GM23338 (cell line): ENCODE data around the gene TPM2. TPM values are rescaled to one million over a fixed set of nuclear protein-coding genes. Genes with fewer than 3 reads are reported as not detected.
A peak's percentile ranks its signal among the peaks of the same experiment; 100 is the strongest.

ENCODE experiments used
- ATAC-seq: fragments of 200-7000 bp; cut with Tn5 transposase; 3 replicates; pipeline ENCODE4 v1.9.1; 2020
- DNase-seq: peaks from one replicate; pipeline ENCODE4 v3.0.0-alpha.2; 2015; ENCODE audit warnings: low spot score
- H2AFZ ChIP-seq: fragments of 200-600 bp; sonication (generic); 2 replicates; pipeline ENCODE4 v1.8.0; 2016; ENCODE audit warnings: antibody characterized with exemption, mild to moderate bottlenecking, moderate library complexity
- H3F3A ChIP-seq: fragments of 200-600 bp; sonication (generic); replicated peaks from 2 replicates; pipeline ENCODE4 v1.8.0; 2017; ENCODE audit warnings: antibody characterized with exemption, mixed run types, low read depth
- H3K27ac ChIP-seq: fragments of 200-600 bp; sonication (generic); 2 replicates; pipeline ENCODE4 v1.6.1; 2016; ENCODE audit warnings: low read depth
- H3K27me3 ChIP-seq: fragments of 200-600 bp; sonication (generic); 2 replicates; pipeline ENCODE4 v1.8.0; 2016; ENCODE audit warnings: mild to moderate bottlenecking, mixed run types, moderate library complexity; ENCODE audit not compliant: insufficient read depth
- H3K36me3 ChIP-seq: fragments of 200-600 bp; sonication (generic); 2 replicates; pipeline ENCODE4 v1.8.0; 2016; ENCODE audit warnings: mild to moderate bottlenecking; ENCODE audit not compliant: insufficient read depth
- H3K4me1 ChIP-seq: fragments of 200-600 bp; sonication (generic); 2 replicates; pipeline ENCODE4 v1.8.0; 2016; ENCODE audit warnings: mild to moderate bottlenecking, moderate library complexity; ENCODE audit not compliant: insufficient read depth
- H3K4me2 ChIP-seq: fragments of 200-600 bp; sonication (generic); 2 replicates; pipeline ENCODE4 v1.7.1; 2017; ENCODE audit warnings: mixed run types
- H3K4me3 ChIP-seq: fragments of 200-600 bp; sonication (generic); 2 replicates; pipeline ENCODE4 v1.6.1; 2016; ENCODE audit warnings: mixed run types
- H3K79me2 ChIP-seq: fragments of 200-600 bp; sonication (generic); replicated peaks from 2 replicates; pipeline ENCODE4 v1.8.0; 2017; ENCODE audit warnings: mild to moderate bottlenecking; ENCODE audit not compliant: insufficient read depth
- H3K9me2 ChIP-seq: fragments of 200-600 bp; sonication (generic); 2 replicates; pipeline ENCODE4 v1.8.0; 2017; ENCODE audit not compliant: insufficient read depth
- H4K20me1 ChIP-seq: fragments of 200-600 bp; sonication (generic); replicated peaks from 2 replicates; pipeline ENCODE4 v1.8.0; 2017; ENCODE audit warnings: mild to moderate bottlenecking; ENCODE audit not compliant: insufficient read depth
- H3K27ac Mint-ChIP-seq: 2 replicates; pipeline ENCODE4 v1.8.0; 2020; ENCODE audit warnings: inconsistent platforms, mild to moderate bottlenecking, moderate library complexity, mixed read lengths
- H3K27me3 Mint-ChIP-seq: 3 replicates; pipeline ENCODE4 v1.8.0; 2022; ENCODE audit warnings: low read depth, mild to moderate bottlenecking, moderate library complexity, mixed read lengths, inconsistent platforms; ENCODE audit not compliant: insufficient read depth, poor library complexity
- H3K36me3 Mint-ChIP-seq: 3 replicates; pipeline ENCODE4 v1.8.0; 2021; ENCODE audit warnings: low read depth, mild to moderate bottlenecking, inconsistent platforms, moderate library complexity, mixed read lengths
- H3K4me1 Mint-ChIP-seq: 3 replicates; pipeline ENCODE4 v1.8.0; 2020; ENCODE audit warnings: mild to moderate bottlenecking, inconsistent platforms, mixed read lengths
- H3K4me3 Mint-ChIP-seq: 3 replicates; pipeline ENCODE4 v1.8.0; 2021; ENCODE audit warnings: moderate library complexity, mild to moderate bottlenecking, inconsistent platforms, mixed read lengths
- H3K9me3 Mint-ChIP-seq: 3 replicates; pipeline ENCODE4 v1.8.0; 2020; ENCODE audit warnings: moderate library complexity, mild to moderate bottlenecking, inconsistent platforms, mixed read lengths
- CREB1 ChIP-seq: fragments of 250-450 bp; sonication (Bioruptor Pico); IDR thresholded peaks from 2 replicates; pipeline ENCODE4 v1.5.0; 2020; ENCODE audit warnings: low read depth, mild to moderate bottlenecking, moderate library complexity
- EZH2 ChIP-seq: fragments of 200-600 bp; sonication (generic); IDR thresholded peaks from one replicate; pipeline ENCODE4 v1.8.0; 2017; ENCODE audit warnings: antibody characterized with exemption, mild to moderate bottlenecking, low read depth; ENCODE audit not compliant: unreplicated experiment
- EZH2phosphoT487 ChIP-seq: fragments of 200-600 bp; sonication (generic); IDR thresholded peaks from one replicate; pipeline ENCODE4 v1.8.1; 2018; ENCODE audit warnings: antibody characterized with exemption; ENCODE audit not compliant: unreplicated experiment
- JUNB ChIP-seq: IDR thresholded peaks from one replicate; pipeline ENCODE4 v1.6.1; 2016; ENCODE audit warnings: antibody characterized with exemption; ENCODE audit not compliant: unreplicated experiment
- NANOG ChIP-seq: IDR thresholded peaks from 2 replicates; pipeline ENCODE4 v1.6.1; 2016; ENCODE audit warnings: antibody characterized with exemption, borderline replicate concordance
- POLR2AphosphoS5 ChIP-seq: IDR thresholded peaks from 2 replicates; pipeline ENCODE4 v1.6.1; 2016; ENCODE audit warnings: antibody characterized with exemption, low read depth
- STAT1 ChIP-seq: IDR thresholded peaks from one replicate; pipeline ENCODE4 v1.6.1; 2016; ENCODE audit warnings: antibody characterized with exemption; ENCODE audit not compliant: unreplicated experiment
- ZNF114 ChIP-seq: fragments of 250-450 bp; sonication (Bioruptor Pico); IDR thresholded peaks from 2 replicates; pipeline ENCODE4 v1.5.0; 2020; ENCODE audit warnings: mild to moderate bottlenecking, moderate library complexity
- ZNF331 ChIP-seq: fragments of 250-450 bp; sonication (Bioruptor Pico); IDR thresholded peaks from 2 replicates; pipeline ENCODE4 v1.5.0; 2020; ENCODE audit warnings: low read depth, mild to moderate bottlenecking, moderate library complexity
- polyA plus RNA-seq: library from polyadenylated mRNA; unstranded; fragments of >200 nt; fragmentation: Nextera tagmentation; extraction: Ambion mirVana; gene quantifications from 2 replicates; pipeline ENCODE4 v1.2.1, GENCODE V29; 2016
- total RNA-seq: library from RNA; depleted of rRNA; stranded (reverse); fragments of >200 nt; shearing (Covaris generic); gene quantifications from 2 replicates; pipeline ENCODE4 v1.2.3, GENCODE V29; 2014
- TF ChIP-seq, protein P1 (sequence below): fragments of 250-450 bp; sonication (Bioruptor Pico); IDR thresholded peaks from 2 replicates; pipeline ENCODE4 v1.5.0; 2020; ENCODE audit warnings: mild to moderate bottlenecking, moderate library complexity
- TF ChIP-seq, protein P2 (sequence below): IDR thresholded peaks from 2 replicates; pipeline ENCODE4 v1.6.1; 2016; ENCODE audit warnings: antibody characterized with exemption
- TF ChIP-seq, protein P3 (sequence below): IDR thresholded peaks from one replicate; pipeline ENCODE4 v1.6.1; 2018; ENCODE audit warnings: antibody characterized with exemption; ENCODE audit not compliant: unreplicated experiment
- TF ChIP-seq, protein P4 (sequence below), 2 experiments: fragments of 200-600 bp in 1 of 2; sonication (generic) in 1 of 2; conservative IDR thresholded peaks; 2 replicates each; pipeline versions ENCODE4 v1.5.1 to v1.6.1; 2016 to 2017; ENCODE audit warnings: antibody characterized with exemption in 2 of 2, low read depth in 2 of 2, mild to moderate bottlenecking in 2 of 2, moderate library complexity in 1 of 2

TPM2 gene
- total and polyA plus RNA-seq, 2 experiments from 2014 or later = 116 to 488 TPM

DNA sequence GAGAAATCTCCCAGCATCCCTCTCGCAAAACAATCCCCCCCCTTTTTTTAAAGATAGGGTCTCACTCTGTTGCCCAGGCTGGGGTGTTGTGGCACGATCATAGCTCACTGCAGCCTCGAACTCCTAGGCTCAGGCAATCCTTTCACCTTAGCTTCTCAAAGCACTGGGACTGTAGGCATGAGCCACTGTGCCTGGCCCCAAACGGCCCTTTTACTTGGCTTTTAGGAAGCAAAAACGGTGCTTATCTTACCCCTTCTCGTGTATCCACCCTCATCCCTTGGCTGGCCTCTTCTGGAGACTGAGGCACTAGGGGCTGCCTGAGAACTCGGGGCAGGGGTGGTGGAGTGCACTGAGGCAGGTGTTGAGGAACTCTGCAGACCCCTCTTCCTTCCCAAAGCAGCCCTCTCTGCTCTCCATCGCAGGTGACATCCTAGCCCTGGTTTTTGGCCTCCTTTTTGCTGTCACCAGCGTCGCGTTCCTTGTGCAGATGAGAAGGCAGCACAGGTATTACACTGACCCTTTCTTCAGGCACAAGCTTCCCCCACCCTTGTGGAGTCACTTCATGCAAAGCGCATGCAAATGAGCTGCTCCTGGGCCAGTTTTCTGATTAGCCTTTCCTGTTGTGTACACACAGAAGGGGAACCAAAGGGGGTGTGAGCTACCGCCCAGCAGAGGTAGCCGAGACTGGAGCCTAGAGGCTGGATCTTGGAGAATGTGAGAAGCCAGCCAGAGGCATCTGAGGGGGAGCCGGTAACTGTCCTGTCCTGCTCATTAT is 9.2 kb downstream of the TPM2 start:
- Mint-ChIP-seq H3K27me3 (peaks cover 20% of the 10 kb centered on the region), H3K4me1 (peaks cover 26% of the 10 kb centered on the region), H3K4me3 (no peak overlapping the region; the same call in 2 of the 3 replicates), H3K27ac (peak overlapping the region; percentile 88; the same call in 1 of the 2 replicates), H3K9me3 (no peaks in the 10 kb centered on the region), H3K36me3 (peaks cover 38% of the 10 kb centered on the region)
- peaks cover 3% of the 10 kb centered on the region; the same call in 1 of the 2 replicates for H4K20me1 ChIP-seq
- DNase-seq (peak; percentile 89), ATAC-seq (peak; percentile 70)
- TF ChIP-seq, protein P1, sequence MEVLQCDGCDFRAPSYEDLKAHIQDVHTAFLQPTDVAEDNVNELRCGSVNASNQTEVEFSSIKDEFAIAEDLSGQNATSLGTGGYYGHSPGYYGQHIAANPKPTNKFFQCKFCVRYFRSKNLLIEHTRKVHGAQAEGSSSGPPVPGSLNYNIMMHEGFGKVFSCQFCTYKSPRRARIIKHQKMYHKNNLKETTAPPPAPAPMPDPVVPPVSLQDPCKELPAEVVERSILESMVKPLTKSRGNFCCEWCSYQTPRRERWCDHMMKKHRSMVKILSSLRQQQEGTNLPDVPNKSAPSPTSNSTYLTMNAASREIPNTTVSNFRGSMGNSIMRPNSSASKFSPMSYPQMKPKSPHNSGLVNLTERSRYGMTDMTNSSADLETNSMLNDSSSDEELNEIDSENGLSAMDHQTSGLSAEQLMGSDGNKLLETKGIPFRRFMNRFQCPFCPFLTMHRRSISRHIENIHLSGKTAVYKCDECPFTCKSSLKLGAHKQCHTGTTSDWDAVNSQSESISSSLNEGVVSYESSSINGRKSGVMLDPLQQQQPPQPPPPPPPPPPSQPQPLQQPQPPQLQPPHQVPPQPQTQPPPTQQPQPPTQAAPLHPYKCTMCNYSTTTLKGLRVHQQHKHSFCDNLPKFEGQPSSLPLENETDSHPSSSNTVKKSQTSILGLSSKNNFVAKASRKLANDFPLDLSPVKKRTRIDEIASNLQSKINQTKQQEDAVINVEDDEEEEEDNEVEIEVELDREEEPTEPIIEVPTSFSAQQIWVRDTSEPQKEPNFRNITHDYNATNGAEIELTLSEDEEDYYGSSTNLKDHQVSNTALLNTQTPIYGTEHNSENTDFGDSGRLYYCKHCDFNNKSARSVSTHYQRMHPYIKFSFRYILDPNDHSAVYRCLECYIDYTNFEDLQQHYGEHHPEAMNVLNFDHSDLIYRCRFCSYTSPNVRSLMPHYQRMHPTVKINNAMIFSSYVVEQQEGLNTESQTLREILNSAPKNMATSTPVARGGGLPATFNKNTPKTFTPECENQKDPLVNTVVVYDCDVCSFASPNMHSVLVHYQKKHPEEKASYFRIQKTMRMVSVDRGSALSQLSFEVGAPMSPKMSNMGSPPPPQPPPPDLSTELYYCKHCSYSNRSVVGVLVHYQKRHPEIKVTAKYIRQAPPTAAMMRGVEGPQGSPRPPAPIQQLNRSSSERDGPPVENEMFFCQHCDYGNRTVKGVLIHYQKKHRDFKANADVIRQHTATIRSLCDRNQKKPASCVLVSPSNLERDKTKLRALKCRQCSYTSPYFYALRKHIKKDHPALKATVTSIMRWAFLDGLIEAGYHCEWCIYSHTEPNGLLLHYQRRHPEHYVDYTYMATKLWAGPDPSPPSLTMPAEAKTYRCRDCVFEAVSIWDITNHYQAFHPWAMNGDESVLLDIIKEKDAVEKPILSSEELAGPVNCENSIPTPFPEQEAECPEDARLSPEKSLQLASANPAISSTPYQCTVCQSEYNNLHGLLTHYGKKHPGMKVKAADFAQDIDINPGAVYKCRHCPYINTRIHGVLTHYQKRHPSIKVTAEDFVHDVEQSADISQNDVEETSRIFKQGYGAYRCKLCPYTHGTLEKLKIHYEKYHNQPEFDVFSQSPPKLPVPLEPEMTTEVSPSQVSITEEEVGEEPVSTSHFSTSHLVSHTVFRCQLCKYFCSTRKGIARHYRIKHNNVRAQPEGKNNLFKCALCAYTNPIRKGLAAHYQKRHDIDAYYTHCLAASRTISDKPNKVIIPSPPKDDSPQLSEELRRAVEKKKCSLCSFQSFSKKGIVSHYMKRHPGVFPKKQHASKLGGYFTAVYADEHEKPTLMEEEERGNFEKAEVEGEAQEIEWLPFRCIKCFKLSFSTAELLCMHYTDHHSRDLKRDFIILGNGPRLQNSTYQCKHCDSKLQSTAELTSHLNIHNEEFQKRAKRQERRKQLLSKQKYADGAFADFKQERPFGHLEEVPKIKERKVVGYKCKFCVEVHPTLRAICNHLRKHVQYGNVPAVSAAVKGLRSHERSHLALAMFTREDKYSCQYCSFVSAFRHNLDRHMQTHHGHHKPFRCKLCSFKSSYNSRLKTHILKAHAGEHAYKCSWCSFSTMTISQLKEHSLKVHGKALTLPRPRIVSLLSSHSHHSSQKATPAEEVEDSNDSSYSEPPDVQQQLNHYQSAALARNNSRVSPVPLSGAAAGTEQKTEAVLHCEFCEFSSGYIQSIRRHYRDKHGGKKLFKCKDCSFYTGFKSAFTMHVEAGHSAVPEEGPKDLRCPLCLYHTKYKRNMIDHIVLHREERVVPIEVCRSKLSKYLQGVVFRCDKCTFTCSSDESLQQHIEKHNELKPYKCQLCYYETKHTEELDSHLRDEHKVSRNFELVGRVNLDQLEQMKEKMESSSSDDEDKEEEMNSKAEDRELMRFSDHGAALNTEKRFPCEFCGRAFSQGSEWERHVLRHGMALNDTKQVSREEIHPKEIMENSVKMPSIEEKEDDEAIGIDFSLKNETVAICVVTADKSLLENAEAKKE = no peak
- no peak for TF ChIP-seq ZNF114 (CRISPR knock-in tag)
- no peak for TF ChIP-seq JUNB
- TF ChIP-seq, protein P2, sequence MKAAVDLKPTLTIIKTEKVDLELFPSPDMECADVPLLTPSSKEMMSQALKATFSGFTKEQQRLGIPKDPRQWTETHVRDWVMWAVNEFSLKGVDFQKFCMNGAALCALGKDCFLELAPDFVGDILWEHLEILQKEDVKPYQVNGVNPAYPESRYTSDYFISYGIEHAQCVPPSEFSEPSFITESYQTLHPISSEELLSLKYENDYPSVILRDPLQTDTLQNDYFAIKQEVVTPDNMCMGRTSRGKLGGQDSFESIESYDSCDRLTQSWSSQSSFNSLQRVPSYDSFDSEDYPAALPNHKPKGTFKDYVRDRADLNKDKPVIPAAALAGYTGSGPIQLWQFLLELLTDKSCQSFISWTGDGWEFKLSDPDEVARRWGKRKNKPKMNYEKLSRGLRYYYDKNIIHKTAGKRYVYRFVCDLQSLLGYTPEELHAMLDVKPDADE = no peak
- no peak for TF ChIP-seq CREB1 (CRISPR knock-in tag)
- TF ChIP-seq, protein P3, sequence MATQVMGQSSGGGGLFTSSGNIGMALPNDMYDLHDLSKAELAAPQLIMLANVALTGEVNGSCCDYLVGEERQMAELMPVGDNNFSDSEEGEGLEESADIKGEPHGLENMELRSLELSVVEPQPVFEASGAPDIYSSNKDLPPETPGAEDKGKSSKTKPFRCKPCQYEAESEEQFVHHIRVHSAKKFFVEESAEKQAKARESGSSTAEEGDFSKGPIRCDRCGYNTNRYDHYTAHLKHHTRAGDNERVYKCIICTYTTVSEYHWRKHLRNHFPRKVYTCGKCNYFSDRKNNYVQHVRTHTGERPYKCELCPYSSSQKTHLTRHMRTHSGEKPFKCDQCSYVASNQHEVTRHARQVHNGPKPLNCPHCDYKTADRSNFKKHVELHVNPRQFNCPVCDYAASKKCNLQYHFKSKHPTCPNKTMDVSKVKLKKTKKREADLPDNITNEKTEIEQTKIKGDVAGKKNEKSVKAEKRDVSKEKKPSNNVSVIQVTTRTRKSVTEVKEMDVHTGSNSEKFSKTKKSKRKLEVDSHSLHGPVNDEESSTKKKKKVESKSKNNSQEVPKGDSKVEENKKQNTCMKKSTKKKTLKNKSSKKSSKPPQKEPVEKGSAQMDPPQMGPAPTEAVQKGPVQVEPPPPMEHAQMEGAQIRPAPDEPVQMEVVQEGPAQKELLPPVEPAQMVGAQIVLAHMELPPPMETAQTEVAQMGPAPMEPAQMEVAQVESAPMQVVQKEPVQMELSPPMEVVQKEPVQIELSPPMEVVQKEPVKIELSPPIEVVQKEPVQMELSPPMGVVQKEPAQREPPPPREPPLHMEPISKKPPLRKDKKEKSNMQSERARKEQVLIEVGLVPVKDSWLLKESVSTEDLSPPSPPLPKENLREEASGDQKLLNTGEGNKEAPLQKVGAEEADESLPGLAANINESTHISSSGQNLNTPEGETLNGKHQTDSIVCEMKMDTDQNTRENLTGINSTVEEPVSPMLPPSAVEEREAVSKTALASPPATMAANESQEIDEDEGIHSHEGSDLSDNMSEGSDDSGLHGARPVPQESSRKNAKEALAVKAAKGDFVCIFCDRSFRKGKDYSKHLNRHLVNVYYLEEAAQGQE = no peak
- TF ChIP-seq EZH2 = no peak
- TF ChIP-seq STAT1 = no peak
- TF ChIP-seq EZH2phosphoT487 = no peak
- no peak for TF ChIP-seq POLR2AphosphoS5
- TF ChIP-seq NANOG = no peak
- TF ChIP-seq ZNF331 = no peak
- TF ChIP-seq, protein P4, sequence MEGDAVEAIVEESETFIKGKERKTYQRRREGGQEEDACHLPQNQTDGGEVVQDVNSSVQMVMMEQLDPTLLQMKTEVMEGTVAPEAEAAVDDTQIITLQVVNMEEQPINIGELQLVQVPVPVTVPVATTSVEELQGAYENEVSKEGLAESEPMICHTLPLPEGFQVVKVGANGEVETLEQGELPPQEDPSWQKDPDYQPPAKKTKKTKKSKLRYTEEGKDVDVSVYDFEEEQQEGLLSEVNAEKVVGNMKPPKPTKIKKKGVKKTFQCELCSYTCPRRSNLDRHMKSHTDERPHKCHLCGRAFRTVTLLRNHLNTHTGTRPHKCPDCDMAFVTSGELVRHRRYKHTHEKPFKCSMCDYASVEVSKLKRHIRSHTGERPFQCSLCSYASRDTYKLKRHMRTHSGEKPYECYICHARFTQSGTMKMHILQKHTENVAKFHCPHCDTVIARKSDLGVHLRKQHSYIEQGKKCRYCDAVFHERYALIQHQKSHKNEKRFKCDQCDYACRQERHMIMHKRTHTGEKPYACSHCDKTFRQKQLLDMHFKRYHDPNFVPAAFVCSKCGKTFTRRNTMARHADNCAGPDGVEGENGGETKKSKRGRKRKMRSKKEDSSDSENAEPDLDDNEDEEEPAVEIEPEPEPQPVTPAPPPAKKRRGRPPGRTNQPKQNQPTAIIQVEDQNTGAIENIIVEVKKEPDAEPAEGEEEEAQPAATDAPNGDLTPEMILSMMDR (conservative IDR thresholded peaks at IDR 0.05; ENCODE audit: low read depth in 2 of 2) = no peak
- H3F3A ChIP-seq = peaks cover 24% of the 10 kb centered on the region
- no peaks in the 10 kb centered on the region for H3K9me2 ChIP-seq
- no peak overlapping the region for H2AFZ ChIP-seq
- H3K4me3 ChIP-seq = no peak overlapping the region
- H3K27ac ChIP-seq = no peak overlapping the region
- H3K79me2 ChIP-seq = no peaks in the 10 kb centered on the region
- H3K4me2 ChIP-seq = 0 out of 2 replicates have a peak overlapping the region, but pooled peaks have one; percentile 57
- H3K36me3 ChIP-seq = peaks cover 20% of the 10 kb centered on the region
- peaks cover 15% of the 10 kb centered on the region for H3K4me1 ChIP-seq
- H3K27me3 ChIP-seq = peaks cover 11% of the 10 kb centered on the region
